ENCODE results near the gene PLXNA4. TPM values are rescaled to one million over a fixed set of nuclear protein-coding genes. Genes with fewer than 3 reads are reported as not detected.

Gene PLXNA4
- total RNA-seq, 1 donor from 2014 or later = 3.5 TPM

DNA sequence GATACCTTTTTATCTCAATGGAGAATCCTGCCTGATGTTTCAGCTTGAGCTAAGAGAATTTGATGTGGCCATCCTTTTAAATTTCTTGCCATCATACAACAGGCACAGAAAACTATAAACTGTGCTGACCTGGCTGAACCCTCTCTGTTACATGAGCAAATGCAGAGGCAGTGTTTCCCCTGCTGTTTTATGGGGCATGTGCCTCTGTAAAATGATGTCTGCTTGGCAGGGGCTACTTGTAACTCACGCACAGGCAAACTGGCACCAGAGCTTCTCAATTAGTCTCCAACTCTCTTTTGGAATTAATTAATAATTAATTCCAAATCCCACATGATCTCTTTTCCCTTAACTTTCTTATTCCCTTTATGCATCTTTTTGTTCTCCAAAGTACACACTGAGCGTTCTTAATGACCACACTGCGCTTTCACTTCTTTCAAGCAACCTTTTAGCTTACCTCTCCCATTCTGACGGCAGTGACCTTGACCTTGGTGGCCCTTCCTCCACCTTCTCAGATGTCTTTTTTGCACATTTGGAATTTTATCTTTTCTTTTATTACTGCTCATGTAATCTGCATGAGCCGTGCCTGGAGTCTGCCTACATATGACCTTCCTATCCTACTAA, 334.0 kb downstream of the PLXNA4 start:
- no peak overlapping the region for H3K4me3 Mint-ChIP-seq (ENCODE audit: unreplicated experiment)
- TF ChIP-seq, protein P1, sequence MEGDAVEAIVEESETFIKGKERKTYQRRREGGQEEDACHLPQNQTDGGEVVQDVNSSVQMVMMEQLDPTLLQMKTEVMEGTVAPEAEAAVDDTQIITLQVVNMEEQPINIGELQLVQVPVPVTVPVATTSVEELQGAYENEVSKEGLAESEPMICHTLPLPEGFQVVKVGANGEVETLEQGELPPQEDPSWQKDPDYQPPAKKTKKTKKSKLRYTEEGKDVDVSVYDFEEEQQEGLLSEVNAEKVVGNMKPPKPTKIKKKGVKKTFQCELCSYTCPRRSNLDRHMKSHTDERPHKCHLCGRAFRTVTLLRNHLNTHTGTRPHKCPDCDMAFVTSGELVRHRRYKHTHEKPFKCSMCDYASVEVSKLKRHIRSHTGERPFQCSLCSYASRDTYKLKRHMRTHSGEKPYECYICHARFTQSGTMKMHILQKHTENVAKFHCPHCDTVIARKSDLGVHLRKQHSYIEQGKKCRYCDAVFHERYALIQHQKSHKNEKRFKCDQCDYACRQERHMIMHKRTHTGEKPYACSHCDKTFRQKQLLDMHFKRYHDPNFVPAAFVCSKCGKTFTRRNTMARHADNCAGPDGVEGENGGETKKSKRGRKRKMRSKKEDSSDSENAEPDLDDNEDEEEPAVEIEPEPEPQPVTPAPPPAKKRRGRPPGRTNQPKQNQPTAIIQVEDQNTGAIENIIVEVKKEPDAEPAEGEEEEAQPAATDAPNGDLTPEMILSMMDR (IDR thresholded peaks at IDR 0.05; ENCODE audit: unreplicated experiment) = no peak

DNA sequence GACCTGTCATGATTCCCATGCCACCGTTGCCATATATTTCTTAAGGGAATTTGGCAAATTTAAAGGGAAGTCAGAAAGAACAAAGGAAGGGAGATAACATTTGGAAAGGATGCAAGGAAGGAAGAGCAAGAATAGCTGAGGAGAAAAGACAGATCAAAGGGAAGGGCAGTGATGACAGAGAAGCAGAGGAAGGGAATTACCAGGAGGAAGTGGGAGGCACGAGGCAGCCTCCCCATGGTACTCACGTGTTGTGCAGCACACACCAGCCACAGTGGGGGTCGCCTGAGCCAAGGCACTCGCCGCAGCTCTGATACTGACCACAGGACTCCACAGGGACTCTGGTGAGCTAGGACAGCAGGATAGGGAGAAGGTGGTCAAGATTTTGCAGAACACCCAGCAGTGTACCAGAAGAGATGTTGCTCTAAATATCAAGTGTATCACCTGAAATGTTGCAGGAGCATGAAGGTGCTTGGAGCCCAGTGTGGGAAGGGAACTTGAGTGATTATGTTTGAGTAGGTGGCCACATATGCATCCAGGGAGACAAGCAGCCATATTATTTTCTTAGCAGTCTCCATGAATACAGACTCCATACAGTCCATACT, 335.3 kb downstream of the PLXNA4 start:
- Mint-ChIP-seq H3K27ac (ENCODE audit: unreplicated experiment) (no peak overlapping the region), H3K27me3 (ENCODE audit: unreplicated experiment) (no peaks in the 10 kb centered on the region), H3K4me3 (ENCODE audit: unreplicated experiment) (no peak overlapping the region), H3K36me3 (ENCODE audit: low read depth, unreplicated experiment) (no peaks in the 10 kb centered on the region), H3K9me3 (ENCODE audit: unreplicated experiment) (no peaks in the 10 kb centered on the region), H3K4me1 (ENCODE audit: unreplicated experiment) (peaks cover 4% of the 10 kb centered on the region)
- TF ChIP-seq, protein P1 (IDR thresholded peaks at IDR 0.05; ENCODE audit: unreplicated experiment) = no peak
- no peak for DNase-seq (ENCODE audit: low spot score)

More for the DNA sequence above, 334.0 kb downstream of the PLXNA4 start:
- no peaks in the 10 kb centered on the region for H3K27me3 Mint-ChIP-seq (ENCODE audit: unreplicated experiment)
- no peaks in the 10 kb centered on the region for H3K36me3 Mint-ChIP-seq (ENCODE audit: low read depth, unreplicated experiment)
- no peak for DNase-seq (ENCODE audit: low spot score)
- peaks cover 4% of the 10 kb centered on the region for H3K4me1 Mint-ChIP-seq (ENCODE audit: unreplicated experiment)
- H3K27ac Mint-ChIP-seq (ENCODE audit: unreplicated experiment) = no peak overlapping the region
- H3K9me3 Mint-ChIP-seq (ENCODE audit: unreplicated experiment) = no peaks in the 10 kb centered on the region

DNA sequence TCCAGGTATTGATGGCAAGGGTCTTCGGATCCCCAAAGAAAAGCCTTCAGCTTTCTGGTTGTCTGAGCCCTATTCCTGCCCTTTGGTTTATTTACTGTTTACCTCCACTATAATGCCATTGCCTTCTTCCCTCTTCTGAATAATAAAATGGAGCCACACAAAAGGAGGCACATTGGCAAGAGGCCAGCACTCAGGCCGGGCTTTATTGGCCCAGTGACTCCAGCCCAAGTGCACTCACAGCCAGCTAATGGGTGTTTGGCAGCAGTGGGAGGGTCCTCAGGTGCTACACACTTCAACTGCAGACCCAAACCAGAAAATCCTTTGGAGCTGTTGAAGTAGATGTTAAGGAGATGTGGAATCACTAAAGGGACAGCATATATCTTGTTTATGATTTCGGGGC, 336.0 kb downstream of the PLXNA4 start:
- no peak for DNase-seq (ENCODE audit: low spot score)
- TF ChIP-seq, protein P1 (IDR thresholded peaks at IDR 0.05; ENCODE audit: unreplicated experiment) = no peak
- H3K27me3 Mint-ChIP-seq (ENCODE audit: unreplicated experiment) = no peaks in the 10 kb centered on the region
- H3K36me3 Mint-ChIP-seq (ENCODE audit: low read depth, unreplicated experiment) = no peaks in the 10 kb centered on the region
- no peak overlapping the region for H3K4me3 Mint-ChIP-seq (ENCODE audit: unreplicated experiment)
- peaks cover 4% of the 10 kb centered on the region for H3K4me1 Mint-ChIP-seq (ENCODE audit: unreplicated experiment)
- no peaks in the 10 kb centered on the region for H3K9me3 Mint-ChIP-seq (ENCODE audit: unreplicated experiment)
- H3K27ac Mint-ChIP-seq (ENCODE audit: unreplicated experiment) = no peak overlapping the region

DNA sequence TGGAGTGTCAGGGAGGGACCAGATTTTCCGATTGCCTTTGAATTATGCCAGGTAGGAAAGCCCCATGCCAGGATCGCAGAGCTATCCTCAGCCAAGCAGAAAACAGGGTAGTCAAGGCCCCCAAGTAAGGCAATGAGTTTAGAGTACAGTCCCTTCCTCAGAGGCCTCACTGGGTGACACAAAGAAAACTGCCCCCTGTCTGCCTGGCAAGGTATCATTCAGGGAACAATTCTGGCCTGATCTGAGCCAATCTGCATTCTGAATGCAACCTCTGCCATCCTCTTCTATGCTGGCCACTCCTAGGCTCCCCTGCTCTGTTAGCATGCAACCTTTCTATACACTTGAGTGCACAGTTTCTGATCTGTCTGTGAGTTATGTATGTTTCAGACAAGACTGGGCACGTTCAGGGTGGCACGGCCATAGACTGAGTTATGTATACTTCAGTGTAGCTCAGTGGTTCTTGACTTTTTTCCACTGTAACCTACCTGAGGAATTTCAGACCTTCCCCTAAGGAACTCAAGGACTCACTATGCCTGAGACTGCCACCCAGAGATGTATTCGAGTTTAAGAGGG, 336.8 kb downstream of the PLXNA4 start:
- Mint-ChIP-seq H3K36me3 (ENCODE audit: low read depth, unreplicated experiment) (no peaks in the 10 kb centered on the region), H3K27me3 (ENCODE audit: unreplicated experiment) (no peaks in the 10 kb centered on the region), H3K4me1 (ENCODE audit: unreplicated experiment) (peaks cover 4% of the 10 kb centered on the region), H3K9me3 (ENCODE audit: unreplicated experiment) (no peaks in the 10 kb centered on the region), H3K4me3 (ENCODE audit: unreplicated experiment) (no peak overlapping the region), H3K27ac (ENCODE audit: unreplicated experiment) (no peak overlapping the region)
- no peak for DNase-seq (ENCODE audit: low spot score)
- TF ChIP-seq, protein P1 (IDR thresholded peaks at IDR 0.05; ENCODE audit: unreplicated experiment) = no peak

DNA sequence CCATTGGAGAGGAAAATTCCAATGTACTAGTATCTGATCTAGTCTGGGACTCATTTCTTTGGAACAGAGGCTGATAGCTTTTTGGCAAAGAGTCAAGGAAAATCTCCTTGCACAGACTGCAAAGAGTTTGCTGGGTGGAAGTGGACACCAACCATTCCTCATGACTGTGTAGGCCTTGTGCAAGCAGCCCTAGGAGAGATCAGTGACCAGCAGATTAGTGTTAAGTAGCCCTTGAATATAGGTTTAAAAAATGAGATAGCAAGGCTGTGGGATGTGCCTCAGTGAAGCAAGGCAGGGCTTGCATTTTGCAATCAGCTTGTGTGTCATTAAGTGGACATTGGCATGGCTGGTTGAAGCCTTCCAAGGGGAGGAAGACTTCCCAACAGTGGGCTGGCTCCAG, 341.6 kb downstream of the PLXNA4 start:
- H3K27ac Mint-ChIP-seq (ENCODE audit: unreplicated experiment) = no peak overlapping the region
- no peaks in the 10 kb centered on the region for H3K36me3 Mint-ChIP-seq (ENCODE audit: low read depth, unreplicated experiment)
- H3K4me3 Mint-ChIP-seq (ENCODE audit: unreplicated experiment) = no peak overlapping the region
- peaks cover 2% of the 10 kb centered on the region for H3K4me1 Mint-ChIP-seq (ENCODE audit: unreplicated experiment)
- DNase-seq (ENCODE audit: low spot score) = no peak
- TF ChIP-seq, protein P1 (IDR thresholded peaks at IDR 0.05; ENCODE audit: unreplicated experiment) = no peak
- no peaks in the 10 kb centered on the region for H3K27me3 Mint-ChIP-seq (ENCODE audit: unreplicated experiment)
- no peaks in the 10 kb centered on the region for H3K9me3 Mint-ChIP-seq (ENCODE audit: unreplicated experiment)

All from endothelial cell (in vitro differentiated cells).